GM19035 (cell line): ENCODE measurements around the gene LCN9.

Source experiments
- ATAC-seq: cut with Tn5 transposase; IDR thresholded peaks from one replicate; pipeline ENCODE4 v1.9.1; 2021; ENCODE audit not compliant: unreplicated experiment

Gene LCN9

DNA sequence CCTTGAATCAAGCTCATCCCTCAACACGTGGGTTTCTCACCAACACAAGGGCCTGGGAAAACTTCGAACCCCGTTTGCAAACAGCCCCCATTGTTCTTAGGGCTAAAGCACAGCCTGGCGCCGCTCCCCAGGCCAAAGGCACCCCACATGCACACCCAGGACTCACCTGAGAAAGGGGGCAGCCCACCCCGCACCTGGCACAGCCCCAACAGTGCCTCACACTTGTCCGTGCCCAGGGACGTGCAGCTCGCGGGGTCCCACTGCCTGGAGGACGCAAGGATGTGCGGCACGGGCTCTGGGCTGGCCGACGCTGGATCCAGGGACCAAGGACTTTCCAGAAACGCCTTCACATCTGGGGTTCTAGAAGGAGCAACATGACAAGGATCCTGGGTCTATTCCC lies 33.3 kb downstream of the LCN9 start:
- no peak for ATAC-seq

DNA sequence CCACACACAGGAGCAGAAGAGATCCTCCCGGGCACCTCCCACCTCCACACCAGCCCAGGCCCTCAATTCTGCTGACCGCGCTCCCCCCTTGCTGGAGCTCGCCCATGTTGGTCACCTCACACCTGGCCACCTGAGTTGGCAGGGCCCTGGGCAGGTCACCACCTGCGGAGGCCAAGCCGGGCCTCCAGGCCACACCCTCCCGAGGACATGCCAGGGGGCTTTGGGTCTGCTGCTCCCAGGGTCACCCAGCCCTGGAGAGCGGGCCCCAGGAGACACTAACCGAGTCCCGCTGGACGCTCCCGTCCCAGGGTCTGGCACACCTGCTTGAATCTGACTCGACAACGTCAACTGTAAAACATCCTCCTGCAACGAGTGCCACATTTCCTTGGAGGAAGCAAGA lies 34.1 kb downstream of the LCN9 start:
- no peak for ATAC-seq

DNA sequence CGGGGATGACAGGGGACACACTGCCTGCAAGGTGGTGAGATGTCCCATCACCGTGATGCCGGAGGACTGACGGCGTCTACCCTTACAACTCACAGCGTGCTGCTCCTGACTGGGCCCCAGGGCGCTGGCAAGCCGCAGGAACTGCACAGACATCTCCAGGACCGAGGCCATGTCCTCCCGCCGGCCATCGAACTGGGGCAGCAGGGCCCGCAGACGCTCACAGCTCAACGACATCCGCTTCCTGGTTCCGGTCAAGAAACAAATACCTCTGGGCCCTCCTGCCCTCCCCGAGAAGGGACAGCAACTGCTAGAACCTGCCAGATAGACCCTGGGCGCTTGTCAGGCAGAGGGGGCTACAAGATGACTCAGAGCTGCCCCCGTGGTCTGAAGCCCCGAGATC lies 35.1 kb downstream of the LCN9 start:
- ATAC-seq: no peak

DNA sequence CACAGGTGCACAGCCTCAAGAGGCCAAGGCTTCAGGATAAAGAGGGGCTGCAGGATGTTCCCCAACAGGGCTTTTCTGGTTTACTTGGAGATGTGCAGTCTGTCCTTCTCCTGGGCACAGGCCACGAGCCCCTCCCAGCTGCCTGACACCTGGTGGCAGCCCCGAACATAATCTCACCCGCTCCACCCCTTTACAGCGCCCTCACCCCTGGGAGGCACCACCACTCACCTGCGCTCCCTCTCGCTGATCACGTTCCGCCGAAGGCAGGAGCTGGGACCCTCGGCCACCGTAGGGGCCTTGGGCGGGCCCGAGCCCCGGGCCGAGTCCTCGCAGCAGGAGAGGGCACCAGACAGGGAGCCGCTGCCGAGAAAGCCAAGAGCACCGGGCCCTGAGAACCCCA lies 35.7 kb downstream of the LCN9 start:
- no peak for ATAC-seq

DNA sequence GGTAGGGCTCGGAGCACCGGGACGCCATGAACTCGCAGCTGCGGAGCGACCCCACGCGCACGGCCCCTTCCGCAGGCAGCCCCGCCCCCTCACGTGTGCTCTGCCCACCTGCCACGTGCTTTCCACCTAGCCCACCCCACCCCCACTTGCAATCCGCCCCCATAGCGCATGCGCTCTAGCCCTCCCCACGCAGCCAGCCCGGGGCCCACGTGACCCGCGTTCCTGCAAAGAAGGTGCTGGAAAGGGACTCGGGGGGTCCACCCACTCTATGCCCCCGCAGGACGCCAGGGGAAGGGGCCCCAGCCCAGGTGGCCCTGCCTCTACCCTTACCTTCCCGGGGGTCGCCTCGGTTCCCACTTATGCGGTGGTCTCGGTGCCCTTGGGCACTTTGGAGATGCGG lies 36.3 kb downstream of the LCN9 start, which contains the start of gene SOHLH1:
SOHLH1 (minus strand) TSS at position 42 of the 400 bp plus-strand sequence; CDS start at position 28, 14 bp downstream.
- no peak for ATAC-seq

DNA sequence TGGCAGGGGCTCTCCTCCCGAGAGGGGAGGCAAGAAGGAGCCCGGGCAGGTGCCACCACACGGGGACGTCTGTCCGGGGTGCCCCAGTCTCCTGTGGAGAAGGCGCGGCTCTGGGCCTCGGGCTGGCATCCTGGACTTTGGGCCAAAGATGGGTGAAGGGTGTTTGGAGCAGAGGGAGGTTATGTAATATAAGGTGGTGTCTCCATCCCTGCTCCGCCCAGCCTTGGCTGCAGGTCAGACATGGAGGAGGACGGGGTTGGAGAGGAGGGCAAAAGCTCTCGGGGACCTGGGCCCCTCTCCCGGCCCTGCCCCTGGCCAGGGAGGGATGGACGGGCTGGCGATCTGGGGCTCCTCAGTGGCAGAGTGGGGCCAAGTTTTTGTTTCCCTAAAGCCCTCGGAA lies 37.4 kb downstream of the LCN9 start:
- ATAC-seq: no peak

DNA sequence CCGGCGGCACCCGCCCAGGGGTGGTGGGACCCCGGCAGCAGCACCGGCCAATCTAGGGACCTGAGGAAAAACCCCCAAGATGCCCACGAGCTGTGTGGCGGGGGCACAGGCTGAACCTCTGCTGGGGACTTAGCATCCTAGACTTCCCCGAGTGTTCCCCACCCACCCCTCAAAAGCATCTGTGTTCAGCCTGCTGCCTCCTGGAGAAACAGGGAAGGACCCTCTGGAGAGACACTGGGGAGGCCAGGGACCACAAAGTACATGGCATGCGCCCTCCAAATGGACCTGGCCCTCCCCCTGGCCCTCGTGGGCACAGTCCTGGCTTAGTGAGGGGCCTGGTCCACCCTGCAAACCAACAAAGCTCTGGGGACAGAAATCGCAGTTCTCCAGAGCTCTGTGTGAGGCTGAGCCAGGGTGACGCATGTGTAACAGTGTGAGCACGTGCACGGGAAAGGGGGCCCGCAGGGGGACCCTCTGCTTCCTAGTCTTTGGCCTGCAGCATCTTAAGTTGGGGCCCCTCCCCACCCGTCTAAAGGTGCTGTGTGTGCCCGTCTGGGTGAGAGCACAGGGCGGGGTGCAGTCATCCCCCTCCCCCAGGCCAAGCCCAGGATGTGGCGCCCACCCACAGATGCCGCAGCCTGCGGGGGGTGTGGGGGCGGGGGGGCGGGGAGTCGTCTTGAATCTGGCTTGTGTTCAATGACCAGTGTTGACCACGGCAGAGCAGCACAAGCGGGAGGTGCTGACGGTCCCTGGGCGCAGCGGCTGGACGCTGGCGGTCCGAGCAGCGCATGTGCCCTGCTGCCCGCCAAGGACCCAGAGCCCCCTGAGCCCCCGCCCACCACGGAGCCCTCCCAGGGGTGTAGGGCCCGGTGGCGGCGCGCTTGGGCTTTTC lies 38.2 kb downstream of the LCN9 start:
- ATAC-seq: no peak

DNA sequence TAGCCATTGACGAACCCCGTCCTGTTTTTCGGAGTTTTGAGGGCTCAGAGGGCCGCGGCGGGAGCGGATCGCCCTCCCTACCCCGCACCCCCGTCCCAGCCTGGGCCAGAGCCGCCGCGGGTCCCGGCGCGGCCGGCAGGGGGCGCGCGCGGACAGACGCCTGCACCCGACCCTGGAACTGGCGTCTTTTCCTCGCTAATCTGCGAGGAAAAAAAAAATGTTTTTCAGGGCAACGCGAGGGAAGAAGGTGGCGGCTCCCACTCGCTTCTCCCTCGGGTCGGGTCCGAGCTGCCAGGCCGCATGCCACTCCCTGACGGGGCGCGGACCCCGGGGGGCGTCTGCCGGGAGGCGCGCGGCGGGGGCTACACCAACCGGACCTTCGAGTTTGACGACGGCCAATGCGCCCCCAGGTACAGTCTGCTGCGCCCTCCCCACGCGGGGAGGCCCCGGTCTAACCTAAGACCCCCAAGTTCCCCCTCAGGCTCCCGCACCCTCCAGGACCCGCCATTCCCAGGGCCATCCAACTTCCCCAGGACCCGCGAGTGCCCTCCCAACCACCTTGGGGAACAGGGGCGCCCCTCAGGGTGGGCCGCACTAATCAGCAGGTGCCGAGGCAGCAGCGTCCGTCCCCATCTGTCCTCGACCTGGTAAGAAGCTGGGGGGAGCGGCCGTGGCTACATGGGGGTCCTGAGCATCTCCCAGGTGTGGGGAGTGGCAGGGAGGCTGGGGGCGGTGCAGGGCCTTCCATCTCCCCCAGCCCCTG lies 39.0 kb downstream of the LCN9 start, which contains the start of gene KCNT1:
KCNT1 (plus strand) TSS at position 227 of the 763 bp plus-strand sequence; CDS start at position 301, 74 bp downstream.
- ATAC-seq: no peak

DNA sequence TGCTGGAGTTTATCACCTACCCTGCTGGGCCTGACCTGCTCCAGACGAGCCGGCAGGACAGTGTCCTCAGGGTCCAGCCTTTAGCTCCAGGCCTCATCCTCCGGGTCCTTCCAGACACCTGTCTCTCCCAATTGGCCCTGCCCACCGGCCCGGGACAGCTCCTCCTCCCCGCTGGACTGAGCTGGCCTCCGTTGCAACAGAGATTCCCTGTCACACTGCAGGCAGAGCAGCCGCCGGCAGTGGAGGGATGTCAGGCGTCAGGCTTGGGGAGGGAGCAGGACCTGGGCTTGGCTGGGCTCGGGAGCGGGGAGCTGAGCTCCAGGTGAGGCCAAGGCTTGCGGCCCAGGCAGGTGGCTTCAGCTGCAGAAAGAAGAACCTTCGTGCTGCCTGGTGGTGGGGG lies 40.6 kb downstream of the LCN9 start:
- ATAC-seq: no peak

DNA sequence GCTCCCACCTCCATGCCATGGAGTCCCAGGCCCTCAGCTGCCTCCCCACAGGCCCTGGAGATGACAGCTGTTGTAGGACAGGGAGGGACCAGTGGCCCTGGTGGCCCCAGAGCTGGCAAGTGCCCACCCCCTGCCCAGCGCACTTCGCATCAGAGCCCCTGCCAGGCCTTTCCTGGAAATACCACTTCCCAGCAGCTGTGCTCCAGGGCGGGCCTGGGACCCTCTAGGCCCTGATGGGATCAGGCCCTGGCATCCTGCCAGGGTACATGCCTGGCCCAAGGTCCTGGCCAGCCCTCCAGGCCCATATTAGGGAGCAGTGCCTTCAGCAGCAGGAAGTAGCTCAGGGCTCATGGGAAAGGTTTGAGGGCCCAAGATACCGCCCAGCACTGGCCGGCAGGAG lies 41.4 kb downstream of the LCN9 start:
- no peak for ATAC-seq

DNA sequence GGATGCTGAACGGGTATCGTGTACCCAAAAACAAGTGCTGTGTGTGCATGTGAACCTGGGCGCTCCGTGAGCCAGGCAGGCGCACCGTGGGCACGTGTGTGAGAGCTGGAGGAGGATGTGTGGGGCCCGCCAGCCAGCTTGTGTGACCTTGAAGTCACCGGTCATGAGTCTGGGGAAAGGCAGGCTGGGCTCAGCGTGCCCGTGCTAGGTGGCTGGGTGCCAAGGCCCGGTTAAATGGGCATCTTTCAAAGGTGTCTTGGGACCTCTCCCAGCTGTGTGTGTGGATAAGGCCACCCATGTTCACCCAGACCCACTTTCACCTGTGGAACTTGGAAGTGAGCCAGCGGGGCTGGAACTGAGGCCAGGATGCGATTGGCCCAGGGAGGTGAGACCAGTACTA lies 42.3 kb downstream of the LCN9 start:
- ATAC-seq: no peak

DNA sequence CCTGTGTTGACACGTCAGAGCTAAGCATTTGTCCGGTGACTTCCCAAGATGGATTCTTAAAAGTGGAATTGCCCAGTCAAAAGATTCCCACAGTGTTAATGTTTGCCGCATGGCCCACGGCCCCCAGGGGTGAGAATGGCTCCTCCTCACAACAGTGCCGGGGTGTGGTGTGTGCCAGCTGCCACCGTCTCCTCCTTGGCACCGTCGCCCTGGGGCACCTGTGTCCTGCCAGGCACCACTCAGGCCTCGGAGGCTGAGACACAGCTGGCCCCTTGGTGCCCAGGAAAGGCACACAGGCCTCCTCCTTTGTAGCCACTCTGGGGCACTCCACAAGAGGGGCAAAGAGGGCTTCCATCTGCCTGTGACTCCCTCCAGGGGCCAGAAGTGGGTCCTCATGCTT lies 43.2 kb downstream of the LCN9 start:
- ATAC-seq: no peak

DNA sequence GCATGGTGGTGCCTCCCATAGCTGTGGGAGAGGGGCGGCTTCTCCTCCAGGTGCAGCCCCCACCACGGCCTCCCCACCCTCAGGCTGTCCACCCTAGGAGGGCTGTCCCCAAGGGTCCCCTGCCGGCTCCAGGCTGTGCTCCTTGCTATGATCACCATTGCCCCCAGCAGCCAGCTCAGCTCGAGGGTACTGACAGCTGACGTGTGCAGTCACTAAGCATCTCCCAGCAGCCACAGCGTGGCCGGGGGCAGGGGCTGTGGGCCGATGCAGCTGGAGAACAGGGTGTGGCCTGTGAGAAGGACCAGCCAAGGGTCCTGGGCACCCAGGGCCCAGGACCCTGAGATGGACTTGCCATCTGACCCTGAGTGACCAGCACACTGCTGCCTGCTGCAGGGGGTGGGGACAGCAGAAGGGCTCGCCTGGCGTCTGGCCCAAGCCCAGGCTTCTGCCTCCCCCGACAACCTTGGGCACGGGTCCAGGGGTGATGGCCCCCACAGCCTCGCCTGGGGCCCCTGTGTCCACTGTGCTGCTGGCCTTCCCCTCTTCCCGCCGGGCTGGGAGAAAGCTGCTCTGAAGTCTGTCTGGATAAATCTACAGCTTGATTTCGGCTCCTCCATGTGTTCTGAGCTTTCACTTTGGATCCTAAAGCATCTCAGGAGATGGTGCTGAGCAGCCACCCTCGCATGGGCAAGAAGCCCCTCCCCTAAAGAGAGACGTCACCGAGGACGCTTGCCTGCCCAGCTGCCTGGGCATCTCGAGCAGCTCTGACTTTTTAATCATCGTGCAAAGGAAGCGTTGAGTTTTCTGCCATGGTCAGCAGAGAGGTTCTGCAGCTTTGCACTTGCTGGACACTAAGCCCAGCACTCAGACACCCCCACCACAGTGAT lies 44.4 kb downstream of the LCN9 start:
- ATAC-seq: no peak

DNA sequence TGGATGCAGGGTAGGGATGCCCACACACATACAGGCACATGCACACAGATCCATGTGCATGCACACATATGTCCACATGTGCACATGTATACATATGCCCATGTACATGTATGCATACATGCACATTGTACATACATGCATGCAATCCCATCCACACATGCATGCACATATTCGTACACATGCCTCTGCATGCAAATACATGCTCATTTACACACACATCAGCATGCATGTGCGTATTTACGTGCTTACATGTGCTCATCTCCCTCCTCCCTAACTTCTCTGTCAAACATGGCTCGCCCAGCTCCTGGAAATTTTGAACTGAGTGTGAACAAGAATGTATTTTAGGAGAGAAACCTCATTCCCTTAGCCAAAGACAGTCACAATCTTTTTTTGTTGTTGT lies 45.1 kb downstream of the LCN9 start:
- no peak for ATAC-seq

DNA sequence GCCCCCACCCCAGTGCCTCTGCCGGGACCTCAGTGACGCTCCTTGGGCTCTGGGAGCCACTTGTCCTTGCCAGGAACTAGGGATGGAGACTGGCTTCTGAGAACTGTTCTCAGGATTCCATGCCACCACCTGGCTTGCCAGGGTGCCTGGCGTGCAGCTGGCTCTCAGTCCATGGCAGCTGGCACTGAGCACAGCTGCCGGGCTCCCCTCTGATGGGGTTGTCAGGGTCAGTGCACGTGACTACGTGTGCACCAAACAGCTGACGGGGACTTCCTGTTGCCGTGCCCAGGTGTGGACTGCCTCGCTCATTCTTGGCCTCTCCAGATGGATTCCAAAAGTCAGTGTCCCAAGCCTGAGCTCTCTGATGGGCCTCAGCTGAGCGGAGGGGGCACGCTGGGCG lies 48.3 kb downstream of the LCN9 start:
- no peak for ATAC-seq

DNA sequence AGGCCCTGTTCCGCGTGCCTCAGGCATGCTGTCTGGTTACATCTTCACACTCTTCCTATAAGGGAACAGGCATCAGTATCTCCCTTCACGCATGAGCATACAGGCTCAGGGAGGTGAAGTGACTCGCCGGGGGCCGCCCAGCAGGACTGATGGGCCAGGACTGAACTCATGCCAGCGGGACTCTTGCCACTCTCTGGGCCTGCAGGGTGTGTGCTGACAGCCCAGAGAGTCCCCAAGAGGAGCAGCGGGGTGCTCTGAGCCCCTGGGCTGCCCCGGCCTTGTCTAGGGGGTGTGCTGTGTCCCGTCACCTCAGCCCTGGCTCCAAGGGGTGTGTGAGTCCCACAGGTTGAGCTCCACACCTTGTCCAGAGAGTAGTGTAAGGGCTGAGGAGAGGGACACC lies 48.8 kb downstream of the LCN9 start:
- ATAC-seq: no peak

DNA sequence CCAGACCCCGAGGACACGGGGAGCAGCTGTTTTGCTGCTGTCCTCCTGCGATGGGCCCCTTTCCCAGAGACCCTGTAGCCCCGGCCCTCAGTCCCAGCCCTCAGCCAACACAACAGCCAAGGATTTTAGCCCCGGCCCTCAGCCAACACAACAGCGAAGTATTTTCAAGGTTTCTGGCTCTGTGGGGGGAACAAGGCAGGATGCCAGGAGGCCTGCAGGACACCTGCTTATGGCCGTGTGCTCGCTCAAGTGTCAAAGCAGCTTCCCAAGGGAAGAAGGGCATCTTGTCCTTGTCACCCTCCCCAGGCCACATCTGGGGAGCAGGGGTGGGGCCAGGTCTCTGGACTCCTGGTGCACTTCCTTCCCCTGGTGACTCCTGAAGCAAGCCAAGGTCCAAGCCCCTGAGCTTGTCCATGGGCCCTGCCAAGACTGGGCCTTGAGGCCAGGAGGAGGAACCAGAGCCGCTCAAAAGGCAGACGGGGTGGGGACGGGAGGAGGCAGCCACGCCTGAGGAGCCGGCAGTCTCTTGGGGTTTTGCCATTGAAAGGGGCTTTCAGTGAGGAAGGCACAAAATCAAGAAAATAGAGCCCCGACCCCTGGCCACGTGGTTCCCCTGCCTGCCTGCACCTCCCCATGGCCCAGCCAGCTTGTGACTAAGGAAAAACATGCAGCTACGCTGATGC lies 49.6 kb downstream of the LCN9 start:
- ATAC-seq: no peak

DNA sequence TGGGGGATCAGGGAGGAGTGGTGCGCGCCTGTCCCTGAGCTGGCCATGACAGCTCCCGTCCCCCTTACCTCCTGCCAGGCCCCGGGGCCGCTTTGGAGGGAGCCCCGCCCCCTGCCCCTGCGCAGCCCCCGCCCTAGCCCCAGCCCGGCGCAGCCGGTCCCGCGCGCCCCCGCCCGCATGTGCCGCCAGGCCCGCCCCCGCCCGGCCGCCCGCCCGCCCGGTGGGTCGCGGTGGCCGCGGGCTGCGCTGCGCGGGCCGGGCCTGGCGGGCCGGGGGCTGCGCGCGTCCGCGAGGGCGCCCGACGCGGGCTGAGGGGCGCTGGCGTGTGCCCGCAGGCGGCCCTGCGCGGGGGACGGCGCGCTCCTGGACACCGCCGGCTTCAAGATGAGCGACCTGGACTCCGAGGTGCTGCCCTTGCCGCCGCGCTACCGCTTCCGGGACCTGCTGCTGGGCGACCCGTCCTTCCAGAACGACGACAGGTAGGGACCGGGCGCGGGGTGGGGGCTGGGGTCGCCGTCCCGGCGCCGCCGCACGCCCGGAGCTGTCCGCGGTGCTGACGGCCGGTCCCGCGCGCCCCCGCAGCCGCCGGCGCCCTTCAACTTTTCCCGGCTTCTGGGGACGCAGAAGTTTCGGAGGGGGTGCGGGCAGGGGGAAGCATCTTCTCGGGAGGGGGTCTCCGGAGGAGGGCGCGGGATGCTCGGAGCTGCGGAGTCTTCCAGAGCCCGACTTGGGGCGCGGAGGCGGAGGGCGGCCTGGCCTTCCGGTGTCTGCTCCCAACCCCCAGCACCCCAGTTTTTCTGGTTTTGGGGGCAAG lies 51.3 kb downstream of the LCN9 start:
- ATAC-seq: no peak

DNA sequence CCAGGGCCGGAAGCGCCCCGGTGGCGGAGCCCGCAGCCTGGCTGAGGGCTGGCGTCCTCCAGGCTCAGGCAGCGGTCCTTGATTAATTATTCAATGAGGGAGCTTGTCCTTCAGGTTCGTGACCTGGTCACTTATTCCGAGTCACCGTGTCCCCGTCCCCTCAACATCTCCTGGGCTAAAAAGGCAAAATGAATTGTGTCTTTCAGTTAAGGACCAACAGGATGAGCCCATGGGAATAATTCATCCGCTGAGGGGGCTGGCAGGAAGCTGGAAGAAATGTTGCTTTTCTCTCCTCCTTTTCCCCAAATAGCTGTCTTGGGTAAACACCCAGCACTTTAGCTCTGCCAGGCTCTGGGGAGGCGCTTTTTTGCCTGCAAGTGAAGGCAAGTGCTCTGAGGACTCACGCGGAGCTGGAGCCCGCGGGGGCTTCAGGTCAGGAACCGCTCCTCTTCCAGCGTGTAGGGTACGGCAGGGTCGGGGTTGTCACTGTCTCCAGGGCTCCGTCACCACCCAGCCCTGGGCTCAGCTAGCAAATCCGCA lies 52.0 kb downstream of the LCN9 start:
- ATAC-seq: no peak
